Ishikawa (cell line): ENCODE results near the gene ITCH.

Experiments used
- CEBPB ChIP-seq: IDR thresholded peaks from 2 replicates; pipeline ENCODE4 v1.6.1; 2012
- EGR1 ChIP-seq: IDR thresholded peaks from 2 replicates; pipeline ENCODE4 v1.6.1; 2012
- EP300 ChIP-seq: IDR thresholded peaks from 2 replicates; pipeline ENCODE4 v1.6.1; 2012; ENCODE audit warnings: borderline replicate concordance
- FOXM1 ChIP-seq: IDR thresholded peaks from 2 replicates; pipeline ENCODE4 v1.6.1; 2012; ENCODE audit warnings: low read depth, borderline replicate concordance
- RAD21 ChIP-seq: IDR thresholded peaks from 2 replicates; pipeline ENCODE4 v1.6.1; 2012; ENCODE audit warnings: low read depth
- TAF1 ChIP-seq: IDR thresholded peaks from 2 replicates; pipeline ENCODE4 v1.6.1; 2012; ENCODE audit warnings: low read depth, mild to moderate bottlenecking
- TCF12 ChIP-seq: IDR thresholded peaks from 2 replicates; pipeline ENCODE4 v1.6.1; 2012; ENCODE audit warnings: low read depth
- TEAD4 ChIP-seq: IDR thresholded peaks from 2 replicates; pipeline ENCODE4 v1.6.1; 2012
- YY1 ChIP-seq: IDR thresholded peaks from 2 replicates; pipeline ENCODE4 v1.6.1; 2012; ENCODE audit warnings: low read depth
- ZBTB7A ChIP-seq: IDR thresholded peaks from 2 replicates; pipeline ENCODE4 v1.6.1; 2012; ENCODE audit warnings: low read depth
- TF ChIP-seq, protein P1 (sequence below): IDR thresholded peaks from 2 replicates; pipeline ENCODE4 v1.6.1; 2012

DNA sequence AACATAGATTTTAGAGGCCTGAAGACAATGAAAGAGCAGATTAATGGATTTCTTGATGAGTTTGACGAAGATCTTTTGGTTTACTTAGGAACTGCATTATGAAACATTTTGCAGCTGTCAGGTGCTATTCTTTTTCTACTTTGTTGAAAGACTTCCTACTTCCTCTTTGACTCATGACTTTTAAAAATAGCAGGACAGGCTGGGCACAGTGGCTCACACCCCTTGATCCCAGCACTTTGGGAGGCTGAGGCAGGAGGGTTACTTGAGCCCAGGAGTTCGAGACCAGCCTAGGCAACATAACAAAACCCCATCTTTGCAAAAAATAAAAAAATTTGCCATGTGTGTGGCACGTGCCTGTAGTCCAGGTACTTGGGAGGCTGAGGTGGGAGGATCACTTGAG is 52.0 kb downstream of the ITCH start:
- TF ChIP-seq EP300: no peak
- TF ChIP-seq RAD21: no peak
- no peak for TF ChIP-seq TCF12
- TF ChIP-seq CEBPB: no peak
- no peak for TF ChIP-seq YY1
- TF ChIP-seq, protein P1, sequence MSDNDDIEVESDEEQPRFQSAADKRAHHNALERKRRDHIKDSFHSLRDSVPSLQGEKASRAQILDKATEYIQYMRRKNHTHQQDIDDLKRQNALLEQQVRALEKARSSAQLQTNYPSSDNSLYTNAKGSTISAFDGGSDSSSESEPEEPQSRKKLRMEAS: no peak
- no peak for TF ChIP-seq EGR1
- no peak for TF ChIP-seq TAF1
- TF ChIP-seq ZBTB7A: no peak
- no peak for TF ChIP-seq TEAD4
- TF ChIP-seq FOXM1: no peak
